ENCODE measurements around the gene C5orf63. TPM values are rescaled to one million over a fixed set of nuclear protein-coding genes. Genes with fewer than 3 reads are reported as not detected.

The C5orf63 gene
- total RNA-seq, 2 experiments from 2014 or later = 9.5 TPM

DNA sequence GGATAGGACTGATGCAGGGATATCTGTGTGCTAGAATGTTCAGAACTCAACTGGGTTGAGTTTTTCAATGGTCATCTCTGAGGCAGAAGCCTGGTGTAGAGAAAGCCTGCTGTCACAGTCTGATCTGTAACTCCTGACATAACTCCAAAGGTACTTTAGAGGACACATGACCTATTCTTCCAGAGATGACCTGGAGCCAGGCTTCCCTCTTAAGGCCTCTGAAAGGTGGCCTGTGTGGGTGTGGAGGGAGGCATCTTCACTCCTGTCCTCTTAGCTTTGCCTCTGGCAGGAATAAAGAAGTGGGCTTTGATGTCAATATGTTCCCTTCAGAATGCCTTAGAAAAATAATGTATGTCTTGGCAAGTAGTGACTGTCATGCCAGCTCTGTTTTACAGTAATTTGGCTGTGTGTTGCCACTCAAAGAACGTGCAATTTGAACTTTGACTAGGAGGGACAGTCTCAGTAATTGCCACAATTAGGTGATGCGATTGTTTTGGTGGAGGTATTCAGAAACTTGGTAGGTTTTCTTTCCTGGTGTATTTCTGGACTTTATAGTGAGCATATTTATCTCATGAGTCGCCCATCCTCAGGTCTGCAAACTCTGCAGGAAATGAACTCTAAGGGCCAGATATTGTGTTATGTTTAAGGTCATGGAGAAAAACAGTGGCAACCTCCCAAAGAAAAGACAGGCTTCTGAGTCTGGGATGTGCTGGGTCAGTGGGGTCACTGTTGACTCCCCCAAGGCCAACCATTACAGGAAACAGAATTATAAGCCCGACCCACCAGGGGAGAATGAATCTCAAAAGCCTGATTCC is 3.2 kb upstream of the C5orf63 start:
- H3K4me3 Mint-ChIP-seq = no peak overlapping the region
- H3K27me3 Mint-ChIP-seq = no peaks in the 10 kb centered on the region
- CTCF ChIA-PET = interaction anchor here (0.9 to 1.0 kb wide), 2 partner anchors 14 to 417 kb away, joined by 3 read pairs; no protein-coding TSS in a partner anchor
- H3K36me3 Mint-ChIP-seq (ENCODE audit: low read depth) = peaks cover 1% of the 10 kb centered on the region
- H3K4me1 Mint-ChIP-seq (ENCODE audit: low read depth) = peaks cover 3% of the 10 kb centered on the region
- intact Hi-C loops (cut with micrococcal nuclease) = no loop called here
- POLR2A ChIA-PET = interaction anchor here (0.5 to 1.3 kb wide), 2 partner anchors 8 to 10 kb away, joined by 3 read pairs; no protein-coding TSS in a partner anchor
- no peak for DNase-seq
- no peaks in the 10 kb centered on the region for H3K9me3 Mint-ChIP-seq
- no peak for ATAC-seq
- no peak overlapping the region for H3K27ac Mint-ChIP-seq
- TF ChIP-seq, protein P1, sequence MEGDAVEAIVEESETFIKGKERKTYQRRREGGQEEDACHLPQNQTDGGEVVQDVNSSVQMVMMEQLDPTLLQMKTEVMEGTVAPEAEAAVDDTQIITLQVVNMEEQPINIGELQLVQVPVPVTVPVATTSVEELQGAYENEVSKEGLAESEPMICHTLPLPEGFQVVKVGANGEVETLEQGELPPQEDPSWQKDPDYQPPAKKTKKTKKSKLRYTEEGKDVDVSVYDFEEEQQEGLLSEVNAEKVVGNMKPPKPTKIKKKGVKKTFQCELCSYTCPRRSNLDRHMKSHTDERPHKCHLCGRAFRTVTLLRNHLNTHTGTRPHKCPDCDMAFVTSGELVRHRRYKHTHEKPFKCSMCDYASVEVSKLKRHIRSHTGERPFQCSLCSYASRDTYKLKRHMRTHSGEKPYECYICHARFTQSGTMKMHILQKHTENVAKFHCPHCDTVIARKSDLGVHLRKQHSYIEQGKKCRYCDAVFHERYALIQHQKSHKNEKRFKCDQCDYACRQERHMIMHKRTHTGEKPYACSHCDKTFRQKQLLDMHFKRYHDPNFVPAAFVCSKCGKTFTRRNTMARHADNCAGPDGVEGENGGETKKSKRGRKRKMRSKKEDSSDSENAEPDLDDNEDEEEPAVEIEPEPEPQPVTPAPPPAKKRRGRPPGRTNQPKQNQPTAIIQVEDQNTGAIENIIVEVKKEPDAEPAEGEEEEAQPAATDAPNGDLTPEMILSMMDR (IDR thresholded peaks at IDR 0.05) = no peak

DNA sequence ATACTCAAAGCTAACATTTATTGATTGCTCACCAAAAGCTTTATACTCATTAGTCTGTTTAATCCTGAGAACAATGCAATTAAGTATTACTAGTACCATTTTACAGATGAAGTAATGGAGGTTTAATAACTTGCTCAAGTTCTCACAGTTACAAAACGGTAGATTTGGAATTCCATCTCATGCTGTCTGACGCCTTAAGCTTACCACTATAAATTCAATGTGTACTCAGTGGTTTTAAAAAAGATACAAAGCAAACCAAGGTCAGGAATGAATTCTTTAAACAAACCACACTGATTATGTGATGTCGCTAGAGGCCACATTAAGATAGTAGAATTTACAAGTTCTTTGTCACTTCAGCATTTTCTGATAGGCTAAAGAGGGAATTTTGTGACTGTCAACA is 1.2 kb upstream of the C5orf63 start:
- Mint-ChIP-seq H3K36me3 (ENCODE audit: low read depth) (peaks cover 5% of the 10 kb centered on the region), H3K27ac (no peak overlapping the region), H3K9me3 (no peaks in the 10 kb centered on the region), H3K4me1 (ENCODE audit: low read depth) (peaks cover 3% of the 10 kb centered on the region), H3K4me3 (no peak overlapping the region), H3K27me3 (no peaks in the 10 kb centered on the region)
- TF ChIP-seq, protein P1 (IDR thresholded peaks at IDR 0.05) = no peak
- CTCF ChIA-PET = interaction anchor here (1.1 kb wide), 1 partner anchor 102 kb away, joined by 3 read pairs; no protein-coding TSS in a partner anchor
- DNase-seq (no peak), ATAC-seq (no peak)
- POLR2A ChIA-PET = interaction anchor here (1.1 kb wide), 1 partner anchor 296 kb away, joined by 3 read pairs; no protein-coding TSS in a partner anchor
- intact Hi-C loops (cut with micrococcal nuclease) = no loop called here

GRCh38 chr5:127070243-127070642 is 3.1 kb downstream of the C5orf63 start:
- peaks cover 3% of the 10 kb centered on the region for H3K4me1 Mint-ChIP-seq (ENCODE audit: low read depth)

GRCh38 chr5:127068493-127069214 is 4.6 kb downstream of the C5orf63 start:
- no peak overlapping the region for H3K27ac Mint-ChIP-seq
- ChIA-PET POLR2A (interaction anchor here (0.7 kb wide), 1 partner anchor 8 kb away, joined by 3 read pairs; no protein-coding TSS in a partner anchor), CTCF (no interaction called here)
- DNase-seq = no peak
- no peaks in the 10 kb centered on the region for H3K27me3 Mint-ChIP-seq
- peaks cover 9% of the 10 kb centered on the region for H3K36me3 Mint-ChIP-seq (ENCODE audit: low read depth)
- TF ChIP-seq, protein P1 (IDR thresholded peaks at IDR 0.05) = no peak
- no peak overlapping the region for H3K4me3 Mint-ChIP-seq
- intact Hi-C loops (cut with micrococcal nuclease) = no loop called here
- no peak for ATAC-seq
- no peaks in the 10 kb centered on the region for H3K9me3 Mint-ChIP-seq
- H3K4me1 Mint-ChIP-seq (ENCODE audit: low read depth) = peaks cover 3% of the 10 kb centered on the region

More at GRCh38 chr5:127070243-127070642, 3.1 kb downstream of the C5orf63 start:
- Mint-ChIP-seq H3K4me3 (no peak overlapping the region), H3K27me3 (no peaks in the 10 kb centered on the region), H3K9me3 (no peaks in the 10 kb centered on the region), H3K36me3 (ENCODE audit: low read depth) (peaks cover 9% of the 10 kb centered on the region), H3K27ac (no peak overlapping the region)
- intact Hi-C loops (cut with micrococcal nuclease) = no loop called here
- TF ChIP-seq, protein P1 (IDR thresholded peaks at IDR 0.05) = no peak
- ATAC-seq = no peak
- ChIA-PET POLR2A (no interaction called here), CTCF (no interaction called here)
- DNase-seq = no peak

Data from activated CD8-positive, alpha-beta T cell treated with anti-CD3 and anti-CD28 coated beads for 36 hours (primary cell).